ENCODE results near the gene GALNT17.

DNA sequence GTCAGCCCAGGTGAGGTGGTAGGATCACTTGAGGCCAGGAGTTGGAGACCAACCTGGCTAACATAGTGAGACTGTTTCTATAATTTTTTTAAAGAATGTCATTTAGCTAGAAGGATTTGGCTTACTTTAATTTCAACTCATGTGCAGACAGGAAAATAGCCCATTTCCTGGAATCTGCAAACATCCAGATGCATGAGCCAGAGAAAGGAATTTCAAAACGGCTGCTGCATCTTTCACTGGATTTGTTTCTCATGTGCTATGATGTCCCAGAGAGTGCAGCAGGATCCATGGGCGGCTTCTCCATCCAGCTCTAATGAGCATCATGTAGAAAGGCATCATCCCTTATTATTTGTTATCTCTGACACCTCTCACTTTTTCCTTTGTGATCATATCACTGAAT, 149.3 kb downstream of the GALNT17 start:
- TF ChIP-seq POLR2A (IDR thresholded peaks at IDR 0.05): no peak
- TF ChIP-seq, protein P1, sequence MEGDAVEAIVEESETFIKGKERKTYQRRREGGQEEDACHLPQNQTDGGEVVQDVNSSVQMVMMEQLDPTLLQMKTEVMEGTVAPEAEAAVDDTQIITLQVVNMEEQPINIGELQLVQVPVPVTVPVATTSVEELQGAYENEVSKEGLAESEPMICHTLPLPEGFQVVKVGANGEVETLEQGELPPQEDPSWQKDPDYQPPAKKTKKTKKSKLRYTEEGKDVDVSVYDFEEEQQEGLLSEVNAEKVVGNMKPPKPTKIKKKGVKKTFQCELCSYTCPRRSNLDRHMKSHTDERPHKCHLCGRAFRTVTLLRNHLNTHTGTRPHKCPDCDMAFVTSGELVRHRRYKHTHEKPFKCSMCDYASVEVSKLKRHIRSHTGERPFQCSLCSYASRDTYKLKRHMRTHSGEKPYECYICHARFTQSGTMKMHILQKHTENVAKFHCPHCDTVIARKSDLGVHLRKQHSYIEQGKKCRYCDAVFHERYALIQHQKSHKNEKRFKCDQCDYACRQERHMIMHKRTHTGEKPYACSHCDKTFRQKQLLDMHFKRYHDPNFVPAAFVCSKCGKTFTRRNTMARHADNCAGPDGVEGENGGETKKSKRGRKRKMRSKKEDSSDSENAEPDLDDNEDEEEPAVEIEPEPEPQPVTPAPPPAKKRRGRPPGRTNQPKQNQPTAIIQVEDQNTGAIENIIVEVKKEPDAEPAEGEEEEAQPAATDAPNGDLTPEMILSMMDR (IDR thresholded peaks at IDR 0.05): no peak

All from heart left ventricle (tissue), 13 donors.